HepG2 (cell line): ENCODE measurements around the gene POP7. TPM values are rescaled to one million over a fixed set of nuclear protein-coding genes. Genes with fewer than 3 reads are reported as not detected.

Experiments
- ATAC-seq: fragments of 200-7000 bp; cut with Tn5 transposase; 3 replicates; pipeline ENCODE4 v1.9.1; 2020; ENCODE audit warnings: mild to moderate bottlenecking, moderate library complexity
- BruUV-seq: library from RNA; stranded (reverse); fragments of 400-500 nt; replicated peaks from 2 replicates; lab custom pipeline; 2021; lab: Mats Ljungman, UMichigan
- CTCF ChIA-PET: fragments of 300-600 bp; formaldehyde crosslinking; extraction: SDS; loops from one replicate; lab custom pipeline; 2021; ENCODE audit warnings: low total read pairs, inconsistent platforms, low intra/inter-chr PET ratio; lab: Yijun Ruan, JAX
- POLR2A ChIA-PET: fragments of 350-600 bp; sonication (Branson Sonifier 250); formaldehyde crosslinking; loops from one replicate; lab custom pipeline; 2020; ENCODE audit warnings: antibody characterized with exemption, inconsistent platforms; lab: Yijun Ruan, JAX
- DNase-seq: peaks from one replicate; pipeline ENCODE4 v3.0.0-alpha.2; 2015; ENCODE audit warnings: low spot score
- FAIRE-seq: peaks from 3 replicates; lab custom pipeline; 2011; peaks lifted over from hg19 to GRCh38; lab: Jason Lieb, UNC
- H2AFZ ChIP-seq: one replicate; pipeline ENCODE4 v1.6.1; 2011; ENCODE audit warnings: low read length, inconsistent platforms
- H3K27ac ChIP-seq: fragments of 300-600 bp; 3 replicates; pipeline ENCODE4 v1.8.0; 2011; ENCODE audit warnings: mixed run types, mild to moderate bottlenecking, mixed read lengths, low read length, inconsistent platforms; ENCODE audit not compliant: insufficient read depth; ENCODE audit errors: extremely low read length
- H3K27me3 ChIP-seq, 2 experiments: fragments of 200-600 bp in 1 of 2; 2 replicates in 1 of 2; 3 replicates in 1 of 2; pipeline versions ENCODE4 v1.6.0 to v1.8.0; 2011; ENCODE audit warnings: low read length in 2 of 2, mild to moderate bottlenecking in 2 of 2, moderate library complexity in 2 of 2, inconsistent platforms in 1 of 2; ENCODE audit not compliant: insufficient read depth in 2 of 2, control insufficient read depth in 1 of 2
- H3K36me3 ChIP-seq, 2 experiments: fragments of 200-600 bp in 1 of 2; replicated peaks in 1 of 2; 2 replicates in 1 of 2; 3 replicates in 1 of 2; pipeline versions ENCODE4 v1.5.1 to v1.8.0; 2011; ENCODE audit warnings: low read length in 2 of 2, inconsistent platforms in 1 of 2; ENCODE audit not compliant: insufficient read depth in 2 of 2, control insufficient read depth in 1 of 2
- H3K4me1 ChIP-seq: 2 replicates; pipeline ENCODE4 v1.5.1; 2012; ENCODE audit warnings: low read length, inconsistent platforms; ENCODE audit not compliant: insufficient read depth
- H3K4me2 ChIP-seq: 2 replicates; pipeline ENCODE4 v1.6.0; 2011; ENCODE audit warnings: low read depth, low read length, inconsistent platforms
- H3K4me3 ChIP-seq, 3 experiments: fragments of 200-600 bp in 1 of 3; sonication (generic), shearing (Covaris generic) in 1 of 3; replicated peaks in 1 of 3; 2 replicates each; pipeline ENCODE4 v1.5.1; 2011 to 2016; ENCODE audit warnings: low read length in 3 of 3, inconsistent platforms in 2 of 3, low read depth in 2 of 3, mild to moderate bottlenecking in 2 of 3, control low read depth in 1 of 3, mixed read lengths in 1 of 3; ENCODE audit not compliant: insufficient read depth in 1 of 3
- H3K79me2 ChIP-seq: one replicate; pipeline ENCODE4 v1.6.1; 2011; ENCODE audit warnings: low read length, inconsistent platforms; ENCODE audit not compliant: insufficient read depth
- H3K9ac ChIP-seq: 2 replicates; pipeline ENCODE4 v1.6.0; 2011; ENCODE audit warnings: mild to moderate bottlenecking, low read depth, low read length, inconsistent platforms; ENCODE audit not compliant: insufficient read depth
- H3K9me3 ChIP-seq: 2 replicates; pipeline ENCODE4 v1.5.1; 2012; ENCODE audit warnings: mild to moderate bottlenecking, low read length
- H4K20me1 ChIP-seq: 2 replicates; pipeline ENCODE4 v1.6.0; 2011; ENCODE audit warnings: inconsistent platforms, mild to moderate bottlenecking, low read length, moderate library complexity; ENCODE audit not compliant: insufficient read depth
- GZF1 ChIP-seq: sonication (generic); formaldehyde crosslinking; IDR thresholded peaks from 2 replicates; pipeline ENCODE4 v1.5.1; 2020; ENCODE audit warnings: mild to moderate bottlenecking, missing genetic modification reagents
- RAD21 ChIP-seq: fragments of 450-650 bp; formaldehyde crosslinking; IDR thresholded peaks from 2 replicates; pipeline ENCODE4 v1.5.0; 2020; ENCODE audit warnings: mild to moderate bottlenecking
- WGBS: methylation state at CpG from one replicate; pipeline ENCODE4 v1.1.6; 2017; ENCODE audit warnings: low lambda C conversion rate; 5-methylcytosine and 5-hydroxymethylcytosine counted together
- in situ Hi-C: cut with HindIII; loops from 2 replicates; pipeline ENCODE4 v1.10.0; 2017; ENCODE audit warnings: low pct_unique_long_range_greater_than_20kb; ENCODE audit not compliant: extremely low pct_ligation_motif_present
- intact Hi-C: fragments of 100-400 bp; cut with micrococcal nuclease; formaldehyde crosslinking; loops from one replicate; pipeline ENCODE4 v1.10.0; 2022; ENCODE audit not compliant: unreplicated experiment
- polyA plus RNA-seq, 8 experiments: library from polyadenylated mRNA; depleted of rRNA in 3 of 8; stranded (reverse) in 7 of 8; unstranded in 1 of 8; fragments of >200 nt; fragmentation: Illumina TruSeq in 4 of 8; extraction: Trizol in 4 of 8; gene quantifications; 2 replicates each; pipeline versions ENCODE4 v1.2.1 to v1.2.3, GENCODE V29; 2011 to 2016; ENCODE audit warnings: low read depth in 4 of 8, missing spikeins in 1 of 8, mixed read lengths in 1 of 8; ENCODE audit not compliant: insufficient read depth in 1 of 8
- total RNA-seq, 5 experiments: library from RNA; depleted of rRNA; stranded (reverse); fragments of >200 nt; fragmentation: Illumina TruSeq; extraction: Trizol; gene quantifications; 2 replicates each; pipeline ENCODE4 v1.2.3, GENCODE V29; 2016; ENCODE audit warnings: low read depth in 1 of 5
- TF ChIP-seq, protein P1 (sequence below): sonication (generic); formaldehyde crosslinking; IDR thresholded peaks from 2 replicates; pipeline ENCODE4 v1.4.0; 2020; ENCODE audit warnings: mild to moderate bottlenecking, missing genetic modification reagents
- TF ChIP-seq, protein P2 (sequence below): IDR thresholded peaks from 2 replicates; pipeline ENCODE4 v1.6.1; 2016; ENCODE audit warnings: missing compliant biosample characterization, missing genetic modification reagents, borderline replicate concordance
- TF ChIP-seq, protein P3 (sequence below): sonication (generic); formaldehyde crosslinking; IDR thresholded peaks from 2 replicates; pipeline ENCODE4 v1.4.0; 2020; ENCODE audit warnings: missing genetic modification reagents

Gene POP7
- total and polyA plus RNA-seq, 2 of the 13 experiments (the other 11 are each of a cell fraction or from before 2014, with no cell fraction given): 63.9 to 91.1 TPM

DNA sequence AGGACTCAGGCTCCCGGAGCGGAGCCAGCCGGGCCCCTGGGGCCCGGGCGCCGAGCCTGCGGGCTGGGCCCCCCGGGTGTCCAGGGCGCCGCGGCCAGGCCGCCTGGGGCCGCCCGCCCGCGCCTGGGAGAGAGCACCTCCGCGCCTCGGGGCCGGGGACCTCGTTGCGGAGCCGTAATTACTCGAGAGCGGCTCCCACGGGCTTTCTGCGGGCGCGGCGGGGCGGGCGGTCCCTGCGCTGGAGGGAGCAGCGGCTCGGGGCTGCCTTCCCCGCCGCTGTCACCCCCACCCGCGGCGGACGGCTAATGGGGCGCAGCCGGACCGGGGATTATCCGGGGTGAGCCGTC, 30.8 kb upstream of the POP7 start:
- ATAC-seq: no peak
- CTCF ChIA-PET: no interaction called here
- Histone ChIP-seq H3K4me3 (peak overlapping the region; percentile 92 to 97 (median 96)), H3K9ac (peak overlapping the region; percentile 93), H2AFZ (no peak overlapping the region), H3K4me2 (peak overlapping the region; percentile 78), H3K27ac (no peak overlapping the region), H3K9me3 (no peaks in the 10 kb centered on the region), H3K27me3 (peaks cover 0 to 4% of the 10 kb centered on the region in 2 experiments; a peak in 2 of 5 replicates), H4K20me1 (peaks cover 8% of the 10 kb centered on the region; the same call in 1 of the 2 replicates), H3K4me1 (peaks cover 35% of the 10 kb centered on the region), H3K79me2 (peaks cover 9% of the 10 kb centered on the region), H3K36me3 (peaks cover 14 to 25% of the 10 kb centered on the region in 2 experiments; a peak in 4 of 5 replicates)
- DNase-seq: no peak
- WGBS: no CpG with 5 or more reads among the region's 46 CpGs
- intact Hi-C loops (loop anchor here (2.0 kb wide), 1 partner anchor 16 kb away; no protein-coding TSS in a partner anchor), in situ Hi-C loops (no loop called here)
- POLR2A ChIA-PET: interaction anchor here (0.8 to 1.4 kb wide), 3 partner anchors 18 to 32 kb away, joined by 3 to 4 read pairs (median 3); no protein-coding TSS in a partner anchor
- no peak for FAIRE-seq
- TSS peak; percentile 44 for BruUV-seq
- TF ChIP-seq, protein P1, sequence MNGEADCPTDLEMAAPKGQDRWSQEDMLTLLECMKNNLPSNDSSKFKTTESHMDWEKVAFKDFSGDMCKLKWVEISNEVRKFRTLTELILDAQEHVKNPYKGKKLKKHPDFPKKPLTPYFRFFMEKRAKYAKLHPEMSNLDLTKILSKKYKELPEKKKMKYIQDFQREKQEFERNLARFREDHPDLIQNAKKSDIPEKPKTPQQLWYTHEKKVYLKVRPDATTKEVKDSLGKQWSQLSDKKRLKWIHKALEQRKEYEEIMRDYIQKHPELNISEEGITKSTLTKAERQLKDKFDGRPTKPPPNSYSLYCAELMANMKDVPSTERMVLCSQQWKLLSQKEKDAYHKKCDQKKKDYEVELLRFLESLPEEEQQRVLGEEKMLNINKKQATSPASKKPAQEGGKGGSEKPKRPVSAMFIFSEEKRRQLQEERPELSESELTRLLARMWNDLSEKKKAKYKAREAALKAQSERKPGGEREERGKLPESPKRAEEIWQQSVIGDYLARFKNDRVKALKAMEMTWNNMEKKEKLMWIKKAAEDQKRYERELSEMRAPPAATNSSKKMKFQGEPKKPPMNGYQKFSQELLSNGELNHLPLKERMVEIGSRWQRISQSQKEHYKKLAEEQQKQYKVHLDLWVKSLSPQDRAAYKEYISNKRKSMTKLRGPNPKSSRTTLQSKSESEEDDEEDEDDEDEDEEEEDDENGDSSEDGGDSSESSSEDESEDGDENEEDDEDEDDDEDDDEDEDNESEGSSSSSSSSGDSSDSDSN (CRISPR knock-in tag): 0 out of 2 replicates have a peak, but pooled peaks have one; percentile 0
- TF ChIP-seq, protein P2, sequence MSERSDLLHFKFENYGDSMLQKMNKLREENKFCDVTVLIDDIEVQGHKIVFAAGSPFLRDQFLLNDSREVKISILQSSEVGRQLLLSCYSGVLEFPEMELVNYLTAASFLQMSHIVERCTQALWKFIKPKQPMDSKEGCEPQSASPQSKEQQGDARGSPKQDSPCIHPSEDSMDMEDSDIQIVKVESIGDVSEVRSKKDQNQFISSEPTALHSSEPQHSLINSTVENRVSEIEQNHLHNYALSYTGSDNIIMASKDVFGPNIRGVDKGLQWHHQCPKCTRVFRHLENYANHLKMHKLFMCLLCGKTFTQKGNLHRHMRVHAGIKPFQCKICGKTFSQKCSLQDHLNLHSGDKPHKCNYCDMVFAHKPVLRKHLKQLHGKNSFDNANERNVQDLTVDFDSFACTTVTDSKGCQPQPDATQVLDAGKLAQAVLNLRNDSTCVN (CRISPR knock-in tag): no peak
- TF ChIP-seq, protein P3, sequence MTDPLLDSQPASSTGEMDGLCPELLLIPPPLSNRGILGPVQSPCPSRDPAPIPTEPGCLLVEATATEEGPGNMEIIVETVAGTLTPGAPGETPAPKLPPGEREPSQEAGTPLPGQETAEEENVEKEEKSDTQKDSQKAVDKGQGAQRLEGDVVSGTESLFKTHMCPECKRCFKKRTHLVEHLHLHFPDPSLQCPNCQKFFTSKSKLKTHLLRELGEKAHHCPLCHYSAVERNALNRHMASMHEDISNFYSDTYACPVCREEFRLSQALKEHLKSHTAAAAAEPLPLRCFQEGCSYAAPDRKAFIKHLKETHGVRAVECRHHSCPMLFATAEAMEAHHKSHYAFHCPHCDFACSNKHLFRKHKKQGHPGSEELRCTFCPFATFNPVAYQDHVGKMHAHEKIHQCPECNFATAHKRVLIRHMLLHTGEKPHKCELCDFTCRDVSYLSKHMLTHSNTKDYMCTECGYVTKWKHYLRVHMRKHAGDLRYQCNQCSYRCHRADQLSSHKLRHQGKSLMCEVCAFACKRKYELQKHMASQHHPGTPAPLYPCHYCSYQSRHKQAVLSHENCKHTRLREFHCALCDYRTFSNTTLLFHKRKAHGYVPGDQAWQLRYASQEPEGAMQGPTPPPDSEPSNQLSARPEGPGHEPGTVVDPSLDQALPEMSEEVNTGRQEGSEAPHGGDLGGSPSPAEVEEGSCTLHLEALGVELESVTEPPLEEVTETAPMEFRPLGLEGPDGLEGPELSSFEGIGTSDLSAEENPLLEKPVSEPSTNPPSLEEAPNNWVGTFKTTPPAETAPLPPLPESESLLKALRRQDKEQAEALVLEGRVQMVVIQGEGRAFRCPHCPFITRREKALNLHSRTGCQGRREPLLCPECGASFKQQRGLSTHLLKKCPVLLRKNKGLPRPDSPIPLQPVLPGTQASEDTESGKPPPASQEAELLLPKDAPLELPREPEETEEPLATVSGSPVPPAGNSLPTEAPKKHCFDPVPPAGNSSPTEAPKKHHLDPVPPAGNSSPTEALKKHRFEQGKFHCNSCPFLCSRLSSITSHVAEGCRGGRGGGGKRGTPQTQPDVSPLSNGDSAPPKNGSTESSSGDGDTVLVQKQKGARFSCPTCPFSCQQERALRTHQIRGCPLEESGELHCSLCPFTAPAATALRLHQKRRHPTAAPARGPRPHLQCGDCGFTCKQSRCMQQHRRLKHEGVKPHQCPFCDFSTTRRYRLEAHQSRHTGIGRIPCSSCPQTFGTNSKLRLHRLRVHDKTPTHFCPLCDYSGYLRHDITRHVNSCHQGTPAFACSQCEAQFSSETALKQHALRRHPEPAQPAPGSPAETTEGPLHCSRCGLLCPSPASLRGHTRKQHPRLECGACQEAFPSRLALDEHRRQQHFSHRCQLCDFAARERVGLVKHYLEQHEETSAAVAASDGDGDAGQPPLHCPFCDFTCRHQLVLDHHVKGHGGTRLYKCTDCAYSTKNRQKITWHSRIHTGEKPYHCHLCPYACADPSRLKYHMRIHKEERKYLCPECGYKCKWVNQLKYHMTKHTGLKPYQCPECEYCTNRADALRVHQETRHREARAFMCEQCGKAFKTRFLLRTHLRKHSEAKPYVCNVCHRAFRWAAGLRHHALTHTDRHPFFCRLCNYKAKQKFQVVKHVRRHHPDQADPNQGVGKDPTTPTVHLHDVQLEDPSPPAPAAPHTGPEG (CRISPR knock-in tag): 0 out of 2 replicates have a peak, but pooled peaks have one; percentile 34
- TF ChIP-seq RAD21 (CRISPR knock-in tag): 0 out of 2 replicates have a peak, but pooled peaks have one; percentile 7
- TF ChIP-seq GZF1 (CRISPR knock-in tag): peak; percentile 96
